ENCODE data around the gene TSPAN16.
A peak's percentile ranks its signal among the peaks of the same experiment; 100 is the strongest.
"Not testable (repeated sequence)": the region's sequence is repeated elsewhere in the genome, so short reads cannot be mapped to it uniquely, and the experiment has no call there.

TSPAN16 gene

GRCh38 chr19:11347546-11348039, 51.6 kb downstream of the TSPAN16 start:
- no peak for DNase-seq

GRCh38 chr19:11349171-11349570, 53.2 kb downstream of the TSPAN16 start:
- DNase-seq: no peak

DNA sequence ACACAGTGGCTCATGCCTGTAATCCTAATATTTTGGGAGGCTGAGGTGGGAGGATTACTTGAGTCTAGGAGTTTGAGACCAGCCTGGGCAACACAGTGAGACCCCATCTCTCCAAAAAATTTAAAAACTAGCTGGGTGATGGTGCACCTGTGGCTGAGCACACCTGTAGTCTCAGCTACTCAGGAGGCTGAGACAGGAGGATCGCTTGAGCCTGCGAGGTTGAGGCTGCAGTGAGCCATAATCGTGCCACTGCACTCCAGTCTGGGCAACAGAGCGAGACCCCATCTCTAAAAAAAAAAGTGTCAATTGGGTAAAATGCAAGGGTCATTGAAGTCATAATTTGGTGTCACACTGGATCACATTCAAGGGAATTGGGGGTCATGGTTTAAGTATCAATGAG, 58.1 kb downstream of the TSPAN16 start:
- not testable (repeated sequence) for DNase-seq

DNA sequence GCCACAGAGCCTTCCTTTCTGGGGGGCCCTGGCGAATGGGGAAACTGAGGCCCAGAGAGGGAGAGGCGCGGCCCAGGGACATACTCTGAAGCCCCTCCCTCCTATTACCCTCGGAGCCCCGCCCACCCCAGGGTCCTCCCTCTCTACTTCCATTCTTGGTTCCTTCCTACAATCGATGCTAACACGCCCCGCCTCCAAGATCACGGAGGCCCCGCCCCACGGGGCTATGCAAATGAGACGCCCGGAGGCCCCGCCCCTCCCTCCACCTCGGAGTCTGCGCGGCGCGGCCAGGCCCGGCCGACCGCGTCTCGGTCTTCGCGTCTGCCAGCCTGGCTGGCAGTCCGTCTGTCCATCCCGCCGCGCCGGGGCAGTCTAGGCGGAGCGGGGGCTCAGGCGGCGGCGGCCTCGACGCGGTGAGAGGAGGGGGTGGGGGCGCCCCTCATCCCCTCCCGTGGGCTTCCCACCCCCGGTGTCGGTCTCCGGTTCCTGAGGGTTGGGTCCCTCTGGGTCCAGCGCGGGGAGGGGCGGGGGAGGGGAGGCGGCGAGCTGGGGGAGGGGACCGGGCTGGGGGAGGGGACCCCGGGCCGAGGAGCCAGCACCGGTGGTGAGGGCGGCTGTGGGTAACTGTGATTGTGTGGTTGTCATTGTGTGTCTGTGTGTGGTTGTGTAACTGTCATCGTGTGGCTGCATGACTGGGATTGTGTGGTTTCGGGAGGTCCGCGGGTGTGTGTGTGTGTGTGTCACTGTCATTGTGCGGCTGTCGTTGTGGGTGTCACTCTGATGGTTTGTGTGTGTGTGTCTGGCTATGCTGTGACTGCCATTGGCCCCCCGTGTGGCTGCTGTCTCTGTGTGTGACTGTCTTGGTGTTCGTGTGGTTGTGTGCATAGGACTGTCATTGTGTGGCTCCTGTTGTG, 59.5 kb downstream of the TSPAN16 start, which contains the start of gene PLPPR2:
TSS of gene PLPPR2 (plus strand) at position 273 of the 914 bp plus-strand sequence. CDS start 2,242 bp downstream, outside the sequence.
- DNase-seq: peak; percentile 91 to 92

- no peak for DNase-seq
Measured at GRCh38 chr19:11356074-11356397, 60.1 kb downstream of the TSPAN16 start.

- DNase-seq: no peak
Measured at GRCh38 chr19:11356676-11357550, 61.0 kb downstream of the TSPAN16 start.

DNA sequence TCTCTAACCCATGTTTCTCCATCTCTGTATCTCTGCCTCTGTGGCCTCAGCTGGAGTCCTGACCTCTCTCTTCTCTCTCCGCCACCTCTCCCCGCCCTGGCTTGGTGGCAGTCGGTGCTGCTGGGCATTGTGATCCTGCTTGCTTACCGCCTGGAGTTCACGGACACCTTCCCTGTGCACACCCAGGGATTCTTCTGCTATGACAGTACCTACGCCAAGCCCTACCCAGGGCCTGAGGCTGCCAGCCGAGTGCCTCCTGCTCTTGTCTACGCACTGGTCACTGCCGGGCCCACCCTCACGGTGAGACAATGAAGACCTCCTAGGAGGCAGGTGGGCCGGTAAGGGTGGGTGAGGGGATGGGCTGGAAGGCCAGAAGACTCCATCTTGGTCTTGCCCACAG, 63.5 kb downstream of the TSPAN16 start:
- DNase-seq: no peak

- DNase-seq: peak; percentile 52 to 57
Measured at GRCh38 chr19:11361037-11361770, 65.2 kb downstream of the TSPAN16 start.

DNA sequence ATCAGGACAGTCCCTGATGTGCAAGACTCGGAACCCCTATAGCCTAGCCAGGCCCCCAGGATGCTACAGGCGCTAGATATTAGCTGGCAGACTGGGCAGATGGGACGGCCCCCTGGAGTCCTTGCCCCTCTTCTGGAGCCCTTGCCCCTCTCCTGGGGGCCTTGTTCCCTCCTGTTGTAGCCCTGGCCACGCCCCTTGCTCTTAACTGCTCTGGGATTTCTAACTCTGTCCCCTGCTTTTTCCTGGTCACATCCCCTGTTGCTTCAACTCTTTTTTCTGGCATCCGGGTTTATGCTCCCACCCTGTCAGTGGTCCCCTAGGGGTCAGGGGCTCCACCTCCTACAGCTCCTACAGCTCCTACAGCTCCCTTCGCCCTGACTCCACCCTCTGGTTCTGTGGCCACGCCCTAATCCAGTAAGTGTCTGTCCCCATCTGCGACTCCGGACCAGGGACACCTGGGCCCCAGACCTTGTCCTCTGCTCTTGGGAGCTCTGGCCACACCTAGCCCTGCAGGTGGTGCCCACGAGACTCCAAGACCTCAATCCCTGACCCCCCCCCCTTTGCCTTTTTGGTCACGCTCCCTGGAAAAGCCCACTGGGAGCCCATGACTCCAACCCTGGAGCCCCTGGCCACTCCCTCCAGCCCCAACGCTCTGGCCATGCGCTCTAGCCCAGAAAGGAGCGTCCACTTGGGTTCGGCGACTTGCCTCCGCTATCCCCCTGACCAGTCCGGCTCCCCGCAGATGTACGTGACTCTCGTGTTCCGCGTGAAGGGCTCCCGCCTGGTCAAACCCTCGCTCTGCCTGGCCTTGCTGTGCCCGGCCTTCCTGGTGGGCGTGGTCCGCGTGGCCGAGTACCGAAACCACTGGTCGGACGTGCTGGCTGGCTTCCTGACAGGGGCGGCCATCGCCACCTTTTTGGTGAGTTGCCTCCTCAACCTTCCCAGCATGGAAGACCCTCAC, 66.1 kb downstream of the TSPAN16 start:
- DNase-seq: no peak

DNA sequence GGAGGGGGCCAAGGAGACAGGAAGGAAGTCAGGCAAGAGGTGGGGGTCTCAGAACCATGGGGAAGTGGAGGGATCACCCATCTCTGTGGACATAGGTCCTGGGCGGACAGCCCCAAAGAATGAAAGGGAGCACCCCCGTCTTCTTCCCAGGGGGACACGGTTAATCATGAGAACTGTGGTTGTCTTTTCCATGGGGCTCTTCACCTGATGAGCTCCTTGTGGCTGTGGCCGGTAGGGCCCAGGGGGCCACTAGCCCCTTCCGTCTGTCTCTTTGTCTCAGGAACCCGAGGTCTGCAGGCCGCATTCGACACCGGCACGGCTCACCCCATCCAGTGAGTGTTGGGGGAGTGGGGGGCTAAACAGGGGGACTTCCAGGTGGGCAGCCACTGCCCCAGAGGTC, 67.9 kb downstream of the TSPAN16 start:
- DNase-seq: no peak

- DNase-seq: no peak
Measured at GRCh38 chr19:11364296-11364904, 68.4 kb downstream of the TSPAN16 start.

DNA sequence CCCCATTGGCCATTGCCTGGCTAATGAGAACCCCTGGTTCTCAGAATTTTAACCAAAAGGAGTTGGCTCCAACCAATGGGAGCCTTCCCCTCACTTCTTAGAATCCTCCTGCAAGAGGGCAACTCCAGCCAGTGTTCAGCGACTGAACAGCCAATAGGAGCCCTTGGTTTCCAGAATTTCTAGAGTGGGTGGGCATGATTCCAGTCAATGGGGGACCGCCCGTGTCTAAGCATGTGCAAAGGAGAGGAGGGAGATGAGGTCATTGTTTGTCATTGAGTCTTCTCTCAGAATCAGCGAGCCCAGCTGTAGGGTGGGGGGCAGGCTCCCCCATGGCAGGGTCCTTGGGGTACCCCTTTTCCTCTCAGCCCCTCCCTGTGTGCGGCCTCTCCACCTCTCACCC, 69.0 kb downstream of the TSPAN16 start:
- DNase-seq: no peak

Measured in activated T-cell treated with anti-CD3 and anti-CD28 coated beads, Interleukin-2, amount 50 U/mL, for 48 hours (primary cell).